ENCODE results near the gene ILDR2.

Gene ILDR2

GRCh38 chr1:166971252-166971651 lies 4.1 kb downstream of the ILDR2 start:
- Histone ChIP-seq H3K27me3 (ENCODE audit: insufficient read depth, low read length) (peaks cover 53% of the 10 kb centered on the region), H3K4me1 (ENCODE audit: insufficient read depth, low read length) (peaks cover 23% of the 10 kb centered on the region), H3K36me3 (ENCODE audit: insufficient read depth, low read length) (no peaks in the 10 kb centered on the region), H3K4me3 (ENCODE audit: low read length) (no peak overlapping the region), H3K27ac (ENCODE audit: low read depth, low read length) (no peak overlapping the region), H3K9ac (ENCODE audit: low read depth, low read length) (no peak overlapping the region), H3K9me3 (ENCODE audit: insufficient read depth, low read depth, low read length) (no peaks in the 10 kb centered on the region)
- 63% methylated on average over 3 of the region's 3 CpGs for WGBS

GRCh38 chr1:166969074-166969677 lies 6.2 kb downstream of the ILDR2 start:
- 92% methylated on average over 5 of the region's 5 CpGs for WGBS
- Histone ChIP-seq H3K4me1 (ENCODE audit: insufficient read depth, low read length) (peaks cover 16% of the 10 kb centered on the region; the same call in 1 of the 2 replicates), H3K27me3 (ENCODE audit: insufficient read depth, low read length) (peaks cover 34% of the 10 kb centered on the region), H3K4me3 (ENCODE audit: low read length) (no peak overlapping the region), H3K36me3 (ENCODE audit: insufficient read depth, low read length) (no peaks in the 10 kb centered on the region), H3K9me3 (ENCODE audit: insufficient read depth, low read depth, low read length) (no peaks in the 10 kb centered on the region), H3K9ac (ENCODE audit: low read depth, low read length) (no peak overlapping the region), H3K27ac (ENCODE audit: low read depth, low read length) (no peak overlapping the region)

- no CpG with 5 or more reads among the region's 1 CpG for WGBS
- Histone ChIP-seq H3K27me3 (ENCODE audit: insufficient read depth, low read length) (no peaks in the 10 kb centered on the region), H3K36me3 (ENCODE audit: insufficient read depth, low read length) (no peaks in the 10 kb centered on the region), H3K4me1 (ENCODE audit: insufficient read depth, low read length) (no peaks in the 10 kb centered on the region), H3K9me3 (ENCODE audit: insufficient read depth, low read depth, low read length) (no peaks in the 10 kb centered on the region), H3K9ac (ENCODE audit: low read depth, low read length) (no peak overlapping the region), H3K4me3 (ENCODE audit: low read length) (no peak overlapping the region), H3K27ac (ENCODE audit: low read depth, low read length) (no peak overlapping the region)
These were observed 14.4 kb downstream of the ILDR2 start for GRCh38 chr1:166960858-166961474.

GRCh38 chr1:166956872-166957271 lies 18.5 kb downstream of the ILDR2 start:
- no peaks in the 10 kb centered on the region for H3K9me3 ChIP-seq (ENCODE audit: insufficient read depth, low read depth, low read length)
- no peak overlapping the region for H3K4me3 ChIP-seq (ENCODE audit: low read length)
- no peak overlapping the region for H3K9ac ChIP-seq (ENCODE audit: low read depth, low read length)
- H3K4me1 ChIP-seq (ENCODE audit: insufficient read depth, low read length) = peaks cover 16% of the 10 kb centered on the region
- H3K27me3 ChIP-seq (ENCODE audit: insufficient read depth, low read length) = no peaks in the 10 kb centered on the region
- no peak overlapping the region for H3K27ac ChIP-seq (ENCODE audit: low read depth, low read length)
- H3K36me3 ChIP-seq (ENCODE audit: insufficient read depth, low read length) = no peaks in the 10 kb centered on the region
- WGBS = 100% methylated on average over 2 of the region's 2 CpGs

GRCh38 chr1:166956057-166956850 lies 19.1 kb downstream of the ILDR2 start:
- H3K9me3 ChIP-seq (ENCODE audit: insufficient read depth, low read depth, low read length) = no peaks in the 10 kb centered on the region
- H3K36me3 ChIP-seq (ENCODE audit: insufficient read depth, low read length) = no peaks in the 10 kb centered on the region
- H3K27ac ChIP-seq (ENCODE audit: low read depth, low read length) = no peak overlapping the region
- no peaks in the 10 kb centered on the region for H3K27me3 ChIP-seq (ENCODE audit: insufficient read depth, low read length)
- no peak overlapping the region for H3K9ac ChIP-seq (ENCODE audit: low read depth, low read length)
- no peak overlapping the region for H3K4me3 ChIP-seq (ENCODE audit: low read length)
- H3K4me1 ChIP-seq (ENCODE audit: insufficient read depth, low read length) = peaks cover 22% of the 10 kb centered on the region
- 81% methylated on average over 1 of the region's 2 CpGs for WGBS

- peaks cover 6% of the 10 kb centered on the region for H3K27me3 ChIP-seq (ENCODE audit: insufficient read depth, low read length)
- no peak overlapping the region for H3K27ac ChIP-seq (ENCODE audit: low read depth, low read length)
- no peaks in the 10 kb centered on the region for H3K9me3 ChIP-seq (ENCODE audit: insufficient read depth, low read depth, low read length)
- no peak overlapping the region for H3K4me3 ChIP-seq (ENCODE audit: low read length)
- peaks cover 48% of the 10 kb centered on the region for H3K4me1 ChIP-seq (ENCODE audit: insufficient read depth, low read length)
- H3K9ac ChIP-seq (ENCODE audit: low read depth, low read length) = no peak overlapping the region
- H3K36me3 ChIP-seq (ENCODE audit: insufficient read depth, low read length) = no peaks in the 10 kb centered on the region
These were observed 21.8 kb downstream of the ILDR2 start for GRCh38 chr1:166953491-166953890.

GRCh38 chr1:166952002-166952746 lies 23.2 kb downstream of the ILDR2 start:
- WGBS = 59% methylated on average over 4 of the region's 4 CpGs
- Histone ChIP-seq H3K4me3 (ENCODE audit: low read length) (no peak overlapping the region), H3K36me3 (ENCODE audit: insufficient read depth, low read length) (no peaks in the 10 kb centered on the region), H3K27ac (ENCODE audit: low read depth, low read length) (peak overlapping the region; percentile 6; the same call in 1 of the 2 replicates), H3K9me3 (ENCODE audit: insufficient read depth, low read depth, low read length) (no peaks in the 10 kb centered on the region), H3K9ac (ENCODE audit: low read depth, low read length) (no peak overlapping the region), H3K4me1 (ENCODE audit: insufficient read depth, low read length) (peaks cover 54% of the 10 kb centered on the region), H3K27me3 (ENCODE audit: insufficient read depth, low read length) (peaks cover 19% of the 10 kb centered on the region)

- Histone ChIP-seq H3K9ac (ENCODE audit: low read depth, low read length) (no peak overlapping the region), H3K36me3 (ENCODE audit: insufficient read depth, low read length) (no peaks in the 10 kb centered on the region), H3K4me1 (ENCODE audit: insufficient read depth, low read length) (peaks cover 61% of the 10 kb centered on the region), H3K9me3 (ENCODE audit: insufficient read depth, low read depth, low read length) (no peaks in the 10 kb centered on the region), H3K27me3 (ENCODE audit: insufficient read depth, low read length) (peaks cover 31% of the 10 kb centered on the region), H3K4me3 (ENCODE audit: low read length) (no peak overlapping the region), H3K27ac (ENCODE audit: low read depth, low read length) (peak overlapping the region; percentile 28; the same call in 1 of the 2 replicates)
- WGBS = 93% methylated on average over 2 of the region's 2 CpGs
These were observed 24.3 kb downstream of the ILDR2 start for GRCh38 chr1:166951050-166951449.

GRCh38 chr1:166950156-166950555 lies 25.2 kb downstream of the ILDR2 start:
- Histone ChIP-seq H3K4me1 (ENCODE audit: insufficient read depth, low read length) (peaks cover 69% of the 10 kb centered on the region), H3K9ac (ENCODE audit: low read depth, low read length) (no peak overlapping the region; the same call in 1 of the 2 replicates), H3K27ac (ENCODE audit: low read depth, low read length) (peak overlapping the region; percentile 28; the same call in 1 of the 2 replicates), H3K4me3 (ENCODE audit: low read length) (no peak overlapping the region; the same call in 1 of the 2 replicates), H3K27me3 (ENCODE audit: insufficient read depth, low read length) (peaks cover 39% of the 10 kb centered on the region), H3K9me3 (ENCODE audit: insufficient read depth, low read depth, low read length) (no peaks in the 10 kb centered on the region), H3K36me3 (ENCODE audit: insufficient read depth, low read length) (no peaks in the 10 kb centered on the region)
- 7% methylated on average over 2 of the region's 2 CpGs for WGBS

GRCh38 chr1:166948856-166949350 lies 26.4 kb downstream of the ILDR2 start:
- Histone ChIP-seq H3K4me1 (ENCODE audit: insufficient read depth, low read length) (peaks cover 69% of the 10 kb centered on the region), H3K9me3 (ENCODE audit: insufficient read depth, low read depth, low read length) (no peaks in the 10 kb centered on the region), H3K36me3 (ENCODE audit: insufficient read depth, low read length) (no peaks in the 10 kb centered on the region), H3K9ac (ENCODE audit: low read depth, low read length) (no peak overlapping the region), H3K27ac (ENCODE audit: low read depth, low read length) (no peak overlapping the region), H3K4me3 (ENCODE audit: low read length) (no peak overlapping the region), H3K27me3 (ENCODE audit: insufficient read depth, low read length) (peaks cover 46% of the 10 kb centered on the region)
- WGBS = 88% methylated on average over 2 of the region's 2 CpGs
